CD4-positive, alpha-beta T cell (primary cell): Measurements from ENCODE around the gene ESAM. TPM values are rescaled to one million over a fixed set of nuclear protein-coding genes. Genes with fewer than 3 reads are reported as not detected.

ENCODE experiments used
- ATAC-seq: fragments of 200-7000 bp; cut with Tn5 transposase; one replicate; pipeline ENCODE4 v1.10.0; 2022; ENCODE audit warnings: mild to moderate bottlenecking; ENCODE audit not compliant: poor library complexity
- CTCF ChIA-PET: fragments of 350-600 bp; sonication (Branson Sonifier 250); formaldehyde crosslinking; loops from one replicate; lab custom pipeline; 2021; ENCODE audit warnings: antibody characterized with exemption, inconsistent platforms; lab: Charles Lee
- POLR2A ChIA-PET: fragments of 350-600 bp; sonication (Branson Sonifier 250); formaldehyde crosslinking; loops from one replicate; lab custom pipeline; 2021; ENCODE audit warnings: antibody characterized with exemption, inconsistent platforms; lab: Charles Lee
- DNase-seq, 14 experiments: peaks; one replicate each; pipeline ENCODE4 v3.0.0-alpha.2; 2013 to 2020; ENCODE audit warnings: mixed read lengths in 2 of 14
- H3K27ac ChIP-seq, 2 donors: one replicate each; pipeline versions ENCODE4 v1.5.1 to v1.7.0; 2013; ENCODE audit warnings: low read length in 2 of 2, low read depth in 1 of 2, mild to moderate bottlenecking in 1 of 2
- H3K27me3 ChIP-seq, 2 experiments: 1 replicate in 1 of 2; 2 replicates in 1 of 2; pipeline versions ENCODE4 v1.6.1 to v1.7.0; 2013; ENCODE audit warnings: low read length in 2 of 2, control low read depth in 1 of 2, mild to moderate bottlenecking in 1 of 2, moderate library complexity in 1 of 2; ENCODE audit not compliant: insufficient read depth in 2 of 2, control insufficient read depth in 1 of 2
- H3K36me3 ChIP-seq: one replicate; pipeline ENCODE4 v1.6.1; 2013; ENCODE audit warnings: low read length, control low read depth; ENCODE audit not compliant: insufficient read depth
- H3K4me1 ChIP-seq: one replicate; pipeline ENCODE4 v1.6.1; 2013; ENCODE audit warnings: low read length, control low read depth; ENCODE audit not compliant: insufficient read depth
- H3K4me3 ChIP-seq: one replicate; pipeline ENCODE4 v1.5.1; 2013; ENCODE audit warnings: mild to moderate bottlenecking, low read length, moderate library complexity
- H3K9me3 ChIP-seq, 2 experiments: 1 replicate in 1 of 2; 2 replicates in 1 of 2; pipeline versions ENCODE4 v1.6.1 to v1.7.0; 2013; ENCODE audit warnings: low read length in 2 of 2, mild to moderate bottlenecking in 2 of 2, control low read depth in 1 of 2, moderate library complexity in 1 of 2; ENCODE audit not compliant: control insufficient read depth in 1 of 2, insufficient read depth in 1 of 2
- H3K27ac Mint-ChIP-seq: one replicate; pipeline ENCODE4 v1.8.0; 2020; ENCODE audit warnings: mixed read lengths
- H3K27me3 Mint-ChIP-seq: one replicate; pipeline ENCODE4 v1.8.0; 2021; ENCODE audit warnings: mixed read lengths
- H3K36me3 Mint-ChIP-seq: one replicate; pipeline ENCODE4 v1.8.0; 2021; ENCODE audit warnings: low read depth, mixed read lengths
- H3K4me1 Mint-ChIP-seq: one replicate; pipeline ENCODE4 v1.8.0; 2021; ENCODE audit warnings: low read depth, mixed read lengths
- H3K4me3 Mint-ChIP-seq: one replicate; pipeline ENCODE4 v1.8.0; 2020; ENCODE audit warnings: mild to moderate bottlenecking, mixed read lengths
- H3K9me3 Mint-ChIP-seq: one replicate; pipeline ENCODE4 v1.8.0; 2020; ENCODE audit warnings: mixed read lengths
- intact Hi-C, 2 experiments: fragments of 100-400 bp; cut with DNase I in 1 of 2; cut with micrococcal nuclease in 1 of 2; formaldehyde crosslinking; loops; one replicate each; pipeline versions ENCODE4 v1.15.1 to v1.9.0; 2023 to 2025; cut with DNase I, micrococcal nuclease
- total RNA-seq, 174 experiments: library from RNA in 2 of 174; stranded (reverse) in 2 of 174; gene quantifications; one replicate each; pipeline ENCODE4 v1.2.3 and lab custom pipeline; 2021 to 2026
- TF ChIP-seq, protein P1 (sequence below): fragments of 200-600 bp; IDR thresholded peaks from one replicate; pipeline ENCODE4 v1.8.0; 2022; ENCODE audit warnings: antibody characterized with exemption, mild to moderate bottlenecking

The ESAM gene
- total RNA-seq, 2 experiments from 2014 or later = 0.38 to 0.64 TPM

DNA sequence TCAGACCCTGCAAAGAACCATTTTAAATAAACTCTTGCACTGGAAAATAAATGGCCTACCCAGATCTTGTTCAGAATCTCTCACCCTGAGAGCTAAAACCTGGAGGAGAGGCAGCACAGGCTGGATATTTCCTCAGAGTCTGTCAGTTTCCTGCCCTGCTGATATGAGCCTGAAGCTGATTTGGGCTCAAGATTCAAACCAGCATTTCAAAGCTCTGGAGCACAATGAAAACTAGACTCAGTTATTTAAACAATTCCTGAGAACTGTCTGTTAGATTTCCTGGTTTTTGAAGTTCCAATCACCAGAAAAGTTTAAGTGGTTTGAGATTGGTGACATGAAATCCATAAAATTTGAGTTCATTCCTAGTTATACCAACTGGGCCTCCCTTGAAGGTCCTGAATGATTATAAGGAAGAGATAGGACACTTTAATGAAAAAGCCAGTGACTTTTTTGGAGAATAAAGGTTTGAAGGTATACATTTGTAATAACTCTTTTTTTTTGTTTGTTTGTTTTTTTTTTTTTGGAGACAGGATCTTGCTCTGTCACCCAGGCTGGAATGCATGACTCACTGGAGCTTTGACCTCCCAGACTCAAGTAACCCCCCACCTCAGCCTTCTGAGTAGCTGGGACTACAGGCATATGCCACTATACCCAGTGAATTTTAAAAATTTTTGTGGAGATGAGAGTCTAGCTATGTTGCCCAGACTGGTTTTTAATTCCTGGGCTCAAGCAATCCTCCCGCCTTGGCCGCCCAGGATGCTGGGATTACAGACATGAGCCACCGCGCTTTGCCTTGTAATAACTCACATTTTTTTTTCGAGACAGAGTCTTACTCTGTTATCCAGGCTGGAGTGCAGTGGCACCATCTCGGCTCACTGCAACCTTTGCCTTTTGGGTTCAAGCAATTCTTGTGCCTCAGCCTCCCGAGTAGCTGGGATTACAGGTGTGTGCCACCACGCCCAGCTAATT, 8.0 kb upstream of the ESAM start:
- intact Hi-C loops = loop anchor here in 1 of 2 experiments (10.0 kb wide), 1 partner anchor 1025 kb away; the partner anchor contains the start of gene ZNF202
- no peak overlapping the region for H3K4me3 ChIP-seq
- H3K36me3 Mint-ChIP-seq = peaks cover 59% of the 10 kb centered on the region

DNA sequence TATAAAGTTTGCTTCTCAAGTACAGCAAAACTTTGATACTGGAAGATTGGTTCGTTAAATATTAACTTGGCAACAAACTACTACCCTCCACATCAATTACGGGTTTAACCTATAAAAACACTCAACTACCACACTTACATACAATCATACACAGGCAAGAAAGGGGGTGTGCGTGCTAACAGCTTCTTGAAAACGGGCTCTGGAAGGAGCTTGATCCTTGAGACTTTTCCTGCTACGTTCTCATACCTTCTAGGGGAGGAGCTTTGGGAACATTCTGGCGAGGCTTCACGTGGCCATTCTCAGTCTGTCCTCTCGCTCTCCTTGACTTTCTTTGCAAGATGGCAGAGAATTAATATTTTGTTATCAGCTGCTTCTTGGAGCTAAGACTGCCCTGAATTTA, 6.8 kb upstream of the ESAM start:
- H3K4me3 Mint-ChIP-seq = no peak overlapping the region
- no peak for DNase-seq
- peaks cover 53% of the 10 kb centered on the region for H3K36me3 Mint-ChIP-seq
- intact Hi-C loops = loop anchor here in 1 of 2 experiments (10.0 kb wide), 1 partner anchor 1024 kb away; the partner anchor contains the start of gene ZNF202
- TF ChIP-seq, protein P1, sequence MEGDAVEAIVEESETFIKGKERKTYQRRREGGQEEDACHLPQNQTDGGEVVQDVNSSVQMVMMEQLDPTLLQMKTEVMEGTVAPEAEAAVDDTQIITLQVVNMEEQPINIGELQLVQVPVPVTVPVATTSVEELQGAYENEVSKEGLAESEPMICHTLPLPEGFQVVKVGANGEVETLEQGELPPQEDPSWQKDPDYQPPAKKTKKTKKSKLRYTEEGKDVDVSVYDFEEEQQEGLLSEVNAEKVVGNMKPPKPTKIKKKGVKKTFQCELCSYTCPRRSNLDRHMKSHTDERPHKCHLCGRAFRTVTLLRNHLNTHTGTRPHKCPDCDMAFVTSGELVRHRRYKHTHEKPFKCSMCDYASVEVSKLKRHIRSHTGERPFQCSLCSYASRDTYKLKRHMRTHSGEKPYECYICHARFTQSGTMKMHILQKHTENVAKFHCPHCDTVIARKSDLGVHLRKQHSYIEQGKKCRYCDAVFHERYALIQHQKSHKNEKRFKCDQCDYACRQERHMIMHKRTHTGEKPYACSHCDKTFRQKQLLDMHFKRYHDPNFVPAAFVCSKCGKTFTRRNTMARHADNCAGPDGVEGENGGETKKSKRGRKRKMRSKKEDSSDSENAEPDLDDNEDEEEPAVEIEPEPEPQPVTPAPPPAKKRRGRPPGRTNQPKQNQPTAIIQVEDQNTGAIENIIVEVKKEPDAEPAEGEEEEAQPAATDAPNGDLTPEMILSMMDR = no peak
- H3K4me1 Mint-ChIP-seq = no peaks in the 10 kb centered on the region
- ChIA-PET CTCF (interaction anchor here (0.6 to 1.8 kb wide), 5 partner anchors 11 to 100 kb away, joined by 3 to 6 read pairs (median 4); no protein-coding TSS in a partner anchor), POLR2A (interaction anchor here (0.7 to 1.1 kb wide), 2 partner anchors 10 to 30 kb away, joined by 3 read pairs; no protein-coding TSS in a partner anchor)
- H3K27ac ChIP-seq = no peak overlapping the region
- peaks cover 13% of the 10 kb centered on the region for H3K36me3 ChIP-seq
- H3K4me3 ChIP-seq = no peak overlapping the region
- no peak overlapping the region for H3K27ac Mint-ChIP-seq
- H3K27me3 Mint-ChIP-seq = no peaks in the 10 kb centered on the region
- no peaks in the 10 kb centered on the region for H3K4me1 ChIP-seq
- H3K27me3 ChIP-seq = no peaks in the 10 kb centered on the region
- no peaks in the 10 kb centered on the region for H3K9me3 ChIP-seq
- ATAC-seq = no peak
- H3K9me3 Mint-ChIP-seq = no peaks in the 10 kb centered on the region

More for the DNA sequence above, 8.0 kb upstream of the ESAM start:
- TF ChIP-seq, protein P1 = no peak
- Histone ChIP-seq H3K9me3 (no peaks in the 10 kb centered on the region), H3K4me1 (no peaks in the 10 kb centered on the region), H3K36me3 (peaks cover 13% of the 10 kb centered on the region), H3K27me3 (no peaks in the 10 kb centered on the region), H3K27ac (no peak overlapping the region)
- CTCF ChIA-PET = interaction anchor here (1.0 to 1.8 kb wide), 3 partner anchors 12 to 101 kb away, joined by 3 to 6 read pairs (median 5); no protein-coding TSS in a partner anchor
- Mint-ChIP-seq H3K9me3 (no peaks in the 10 kb centered on the region), H3K27me3 (no peaks in the 10 kb centered on the region), H3K27ac (no peak overlapping the region), H3K4me1 (no peaks in the 10 kb centered on the region), H3K4me3 (no peak overlapping the region)
- DNase-seq (no peak), ATAC-seq (no peak)
- POLR2A ChIA-PET = interaction anchor here (1.1 kb wide), 1 partner anchor 9 kb away, joined by 3 read pairs; no protein-coding TSS in a partner anchor

DNA sequence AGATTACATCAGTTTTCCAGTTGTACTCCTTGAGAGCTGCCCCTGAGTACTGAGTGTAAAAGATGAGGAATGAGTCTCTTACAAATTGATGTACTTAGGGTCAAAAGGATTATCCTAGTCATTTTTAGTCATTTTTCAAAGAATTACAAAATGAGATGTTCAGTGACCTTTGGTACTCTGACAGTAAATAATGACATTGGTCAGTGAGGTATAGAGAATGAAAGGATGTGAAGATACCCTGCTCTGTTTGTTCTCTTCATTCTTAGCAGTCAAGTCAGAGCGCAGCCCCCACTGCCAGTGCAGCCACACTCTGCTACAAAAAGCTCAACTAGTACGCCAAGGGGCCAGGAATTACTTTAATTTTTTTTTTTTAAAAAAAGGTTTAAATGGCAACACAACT, 4.1 kb upstream of the ESAM start:
- H3K4me3 Mint-ChIP-seq = no peak overlapping the region
- DNase-seq (no peak), ATAC-seq (no peak)
- Histone ChIP-seq H3K4me1 (peaks cover 24% of the 10 kb centered on the region), H3K27me3 (peaks cover 5 to 8% of the 10 kb centered on the region in 2 experiments), H3K4me3 (no peak overlapping the region), H3K36me3 (peaks cover 6% of the 10 kb centered on the region), H3K27ac (no peak overlapping the region), H3K9me3 (no peaks in the 10 kb centered on the region)
- H3K27ac Mint-ChIP-seq = no peak overlapping the region
- H3K27me3 Mint-ChIP-seq = peaks cover 11% of the 10 kb centered on the region
- ChIA-PET CTCF (interaction anchor here (1.0 to 6.1 kb wide), 4 partner anchors 20 to 96 kb away, joined by 3 to 45 read pairs (median 17); no protein-coding TSS in a partner anchor), POLR2A (interaction anchor here (6.5 kb wide), 1 partner anchor 19 kb away, joined by 65 read pairs; no protein-coding TSS in a partner anchor)
- peaks cover 30% of the 10 kb centered on the region for H3K36me3 Mint-ChIP-seq
- peaks cover 12% of the 10 kb centered on the region for H3K4me1 Mint-ChIP-seq
- TF ChIP-seq, protein P1 = no peak
- H3K9me3 Mint-ChIP-seq = no peaks in the 10 kb centered on the region
- intact Hi-C loops = loop anchor here in 1 of 2 experiments (10.0 kb wide), 1 partner anchor 1021 kb away; the partner anchor contains the start of gene ZNF202
